GM12872 (cell line): ENCODE data around the gene HPSE2.

Experiments used
- TF ChIP-seq, protein P1 (sequence below): IDR thresholded peaks from 3 replicates; pipeline ENCODE4 v1.5.1; 2011; ENCODE audit warnings: low read depth, mild to moderate bottlenecking, low read length, moderate library complexity; ENCODE audit not compliant: insufficient read depth

Gene HPSE2

DNA sequence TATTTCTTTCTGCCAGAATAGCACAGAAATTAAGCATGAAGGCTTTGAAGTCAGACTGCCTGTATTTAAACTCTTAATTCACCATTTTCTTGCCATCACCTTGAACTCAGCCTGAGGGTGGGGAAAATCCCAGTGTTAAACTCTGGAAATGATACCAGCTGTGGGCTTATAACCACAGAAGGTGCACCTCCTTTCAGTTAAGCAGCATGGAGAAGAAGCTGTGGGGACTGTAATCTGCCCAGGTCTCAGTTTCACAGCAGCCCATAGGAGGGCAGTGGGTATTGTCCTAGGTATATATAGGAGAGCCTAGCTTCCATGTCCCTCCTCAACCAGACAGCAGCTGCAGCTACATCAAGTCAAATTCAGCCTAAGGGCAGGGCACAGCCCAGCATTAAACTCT is 241.6 kb downstream of the HPSE2 start:
- TF ChIP-seq, protein P1, sequence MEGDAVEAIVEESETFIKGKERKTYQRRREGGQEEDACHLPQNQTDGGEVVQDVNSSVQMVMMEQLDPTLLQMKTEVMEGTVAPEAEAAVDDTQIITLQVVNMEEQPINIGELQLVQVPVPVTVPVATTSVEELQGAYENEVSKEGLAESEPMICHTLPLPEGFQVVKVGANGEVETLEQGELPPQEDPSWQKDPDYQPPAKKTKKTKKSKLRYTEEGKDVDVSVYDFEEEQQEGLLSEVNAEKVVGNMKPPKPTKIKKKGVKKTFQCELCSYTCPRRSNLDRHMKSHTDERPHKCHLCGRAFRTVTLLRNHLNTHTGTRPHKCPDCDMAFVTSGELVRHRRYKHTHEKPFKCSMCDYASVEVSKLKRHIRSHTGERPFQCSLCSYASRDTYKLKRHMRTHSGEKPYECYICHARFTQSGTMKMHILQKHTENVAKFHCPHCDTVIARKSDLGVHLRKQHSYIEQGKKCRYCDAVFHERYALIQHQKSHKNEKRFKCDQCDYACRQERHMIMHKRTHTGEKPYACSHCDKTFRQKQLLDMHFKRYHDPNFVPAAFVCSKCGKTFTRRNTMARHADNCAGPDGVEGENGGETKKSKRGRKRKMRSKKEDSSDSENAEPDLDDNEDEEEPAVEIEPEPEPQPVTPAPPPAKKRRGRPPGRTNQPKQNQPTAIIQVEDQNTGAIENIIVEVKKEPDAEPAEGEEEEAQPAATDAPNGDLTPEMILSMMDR: no peak

DNA sequence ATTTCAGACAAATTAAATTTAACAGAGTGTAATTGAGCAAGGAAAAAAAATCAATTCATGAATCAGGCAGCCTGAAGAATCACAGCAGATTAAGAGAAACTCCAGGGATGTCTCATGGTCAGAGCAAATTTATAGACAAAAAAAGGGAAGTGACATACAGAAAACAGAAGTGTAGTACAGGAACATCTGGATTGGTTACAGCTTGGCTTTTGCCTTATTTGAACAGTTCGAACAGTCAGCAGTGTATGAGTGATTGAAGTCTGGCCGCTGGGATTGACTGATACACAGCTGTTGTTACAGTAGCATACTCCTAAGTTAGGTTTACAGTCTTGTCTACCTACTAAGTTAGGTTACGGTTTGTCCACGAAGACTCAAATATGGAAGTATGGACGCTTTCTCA is 255.3 kb downstream of the HPSE2 start:
- TF ChIP-seq, protein P1: no peak

DNA sequence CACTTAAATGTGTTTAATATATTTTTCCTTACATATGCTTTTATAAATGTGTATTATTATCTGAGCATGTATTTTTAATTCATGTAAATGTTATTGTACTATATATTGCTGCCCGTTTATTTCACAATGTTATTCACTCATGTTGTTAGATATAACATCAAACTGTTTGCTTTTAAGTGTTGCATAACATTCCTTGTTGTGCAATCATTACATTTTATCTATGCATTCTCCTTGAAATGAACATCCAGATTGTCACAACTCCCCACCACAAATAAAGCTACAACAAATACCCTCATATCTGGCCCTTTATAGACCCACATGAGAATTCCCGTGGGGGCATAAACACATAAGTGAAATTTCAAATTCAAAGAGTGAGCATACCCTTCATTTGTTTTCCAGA is 264.2 kb downstream of the HPSE2 start:
- TF ChIP-seq, protein P1: no peak

DNA sequence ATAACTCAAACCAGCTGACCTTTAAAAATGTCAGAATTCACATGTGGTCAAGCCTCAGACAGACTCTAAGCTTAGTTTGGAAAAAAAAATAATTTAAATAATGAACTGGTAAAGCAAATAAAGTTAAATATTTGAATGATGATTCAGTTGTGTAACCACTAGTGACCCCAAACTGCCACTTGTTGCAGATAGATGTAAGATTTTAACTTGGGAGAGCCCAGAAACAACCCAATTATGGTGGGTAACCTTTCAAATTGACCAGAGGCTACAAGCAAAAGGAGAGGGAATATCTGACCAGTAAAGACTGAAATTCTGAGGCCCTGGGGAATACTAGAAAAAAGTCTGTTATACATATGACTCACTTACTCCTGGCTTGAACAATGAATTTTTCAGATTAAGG is 268.1 kb downstream of the HPSE2 start:
- TF ChIP-seq, protein P1: no peak

DNA sequence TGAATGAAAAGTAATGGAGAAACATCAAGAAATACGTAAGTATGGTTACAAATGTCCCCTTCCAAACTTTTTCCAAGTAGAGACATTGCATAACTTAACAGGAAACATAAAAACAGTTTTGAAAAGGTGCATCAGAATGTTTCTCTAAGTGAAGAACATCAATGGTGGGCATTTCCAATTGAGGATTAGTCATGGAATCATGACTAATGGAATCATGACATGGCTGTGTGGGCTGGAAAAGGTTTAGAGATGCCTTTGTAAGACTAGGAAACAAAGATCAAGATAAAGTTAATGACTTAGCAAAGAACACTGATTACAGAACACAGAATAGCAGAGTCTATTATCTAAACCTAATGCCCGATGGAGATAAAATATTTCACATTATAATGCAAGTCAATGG is 272.0 kb downstream of the HPSE2 start:
- TF ChIP-seq, protein P1: no peak

DNA sequence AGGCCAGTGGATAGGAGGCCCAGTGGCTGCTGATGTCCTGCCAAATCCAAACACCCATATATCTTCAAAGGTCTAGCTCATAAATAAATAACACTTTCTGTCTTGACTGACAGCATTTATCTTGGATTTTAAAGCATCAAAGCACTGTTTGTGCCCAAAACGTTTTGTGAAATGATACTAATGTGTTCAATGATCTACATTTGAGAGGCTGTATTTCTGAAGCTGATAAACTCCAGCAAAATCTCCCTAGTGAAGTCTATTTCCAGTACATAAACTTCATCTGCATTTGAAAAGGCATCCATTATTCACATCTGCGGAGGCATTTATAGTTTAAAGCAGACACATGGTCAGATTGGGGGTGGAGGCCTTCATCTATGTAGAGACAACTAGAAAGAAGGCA is 276.3 kb downstream of the HPSE2 start:
- TF ChIP-seq, protein P1: no peak

DNA sequence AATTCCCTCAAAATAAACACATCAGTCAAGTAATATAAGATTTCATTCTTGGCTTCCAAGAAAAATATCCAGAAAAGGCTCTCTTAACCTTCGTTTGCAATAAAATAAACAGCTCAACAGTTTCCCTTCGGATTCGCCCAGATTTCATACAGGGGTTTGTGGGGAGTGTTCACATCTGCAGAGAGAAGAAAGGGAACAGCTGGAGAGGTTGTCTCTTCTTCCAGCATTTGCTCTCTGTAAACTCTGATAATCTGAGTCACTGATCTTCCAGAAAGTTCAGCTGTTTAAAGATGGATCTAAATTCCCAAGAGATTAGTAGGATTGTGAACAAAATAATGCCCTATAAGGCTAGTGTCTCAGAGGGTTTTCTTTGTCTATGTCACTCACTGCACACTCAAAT is 277.9 kb downstream of the HPSE2 start:
- TF ChIP-seq, protein P1: no peak
